HUES48 (cell line): ENCODE results near the gene RALGAPA2.
A peak's percentile ranks its signal among the peaks of the same experiment; 100 is the strongest.

ENCODE experiments used
- H3K27ac ChIP-seq: one replicate; pipeline ENCODE4 v1.7.0; 2013; ENCODE audit warnings: low read depth, low read length, inconsistent platforms
- H3K27me3 ChIP-seq: 2 replicates; pipeline ENCODE4 v1.6.1; 2013; ENCODE audit warnings: mild to moderate bottlenecking, low read length; ENCODE audit not compliant: control insufficient read depth, insufficient read depth
- H3K36me3 ChIP-seq: 2 replicates; pipeline ENCODE4 v1.6.1; 2013; ENCODE audit warnings: low read length; ENCODE audit not compliant: control insufficient read depth, insufficient read depth
- H3K4me1 ChIP-seq: 2 replicates; pipeline ENCODE4 v1.6.1; 2013; ENCODE audit warnings: mild to moderate bottlenecking, low read length; ENCODE audit not compliant: control insufficient read depth, insufficient read depth
- H3K4me3 ChIP-seq: 2 replicates; pipeline ENCODE4 v1.5.1; 2013; ENCODE audit warnings: mild to moderate bottlenecking, low read depth, low read length
- H3K9ac ChIP-seq: 2 replicates; pipeline ENCODE4 v1.6.1; 2013; ENCODE audit warnings: mild to moderate bottlenecking, low read depth, low read length, moderate library complexity
- H3K9me3 ChIP-seq: 2 replicates; pipeline ENCODE4 v1.6.1; 2013; ENCODE audit warnings: low read length; ENCODE audit not compliant: control insufficient read depth, insufficient read depth

The RALGAPA2 gene

DNA sequence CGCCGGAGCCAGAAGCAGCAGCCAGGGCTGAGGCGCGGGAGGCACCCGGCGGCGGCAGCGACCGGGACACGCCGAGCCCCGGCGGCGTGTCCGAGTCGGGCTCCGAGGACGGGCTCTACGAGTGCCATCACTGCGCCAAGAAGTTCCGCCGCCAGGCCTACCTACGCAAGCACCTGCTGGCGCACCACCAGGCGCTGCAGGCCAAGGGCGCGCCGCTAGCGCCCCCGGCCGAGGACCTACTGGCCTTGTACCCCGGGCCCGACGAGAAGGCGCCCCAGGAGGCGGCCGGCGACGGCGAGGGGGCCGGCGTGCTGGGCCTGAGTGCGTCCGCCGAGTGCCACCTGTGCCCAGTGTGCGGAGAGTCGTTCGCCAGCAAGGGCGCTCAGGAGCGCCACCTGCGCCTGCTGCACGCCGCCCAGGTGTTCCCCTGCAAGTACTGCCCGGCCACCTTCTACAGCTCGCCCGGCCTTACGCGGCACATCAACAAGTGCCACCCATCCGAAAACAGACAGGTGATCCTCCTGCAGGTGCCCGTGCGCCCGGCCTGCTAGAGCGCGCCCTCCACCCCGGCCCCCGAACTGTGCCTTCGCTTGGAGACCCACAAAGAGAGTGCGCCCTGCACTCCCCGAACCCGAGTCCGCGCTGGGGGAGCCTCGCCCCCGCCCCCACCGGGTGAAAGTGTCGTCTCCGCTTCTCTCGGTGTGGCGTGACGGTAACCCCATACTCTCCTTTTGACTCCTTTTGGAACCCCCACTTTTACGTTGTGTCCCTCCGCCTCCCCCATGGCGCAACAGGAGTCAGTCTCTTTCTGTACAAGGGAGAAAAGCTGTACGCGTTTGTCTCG is 343.0 kb downstream of the RALGAPA2 start:
- Histone ChIP-seq H3K9me3 (no peaks in the 10 kb centered on the region), H3K36me3 (no peaks in the 10 kb centered on the region), H3K4me1 (peaks cover 49% of the 10 kb centered on the region), H3K4me3 (peak overlapping the region; percentile 61), H3K27me3 (peaks cover 93% of the 10 kb centered on the region), H3K9ac (no peak overlapping the region), H3K27ac (no peak overlapping the region)

DNA sequence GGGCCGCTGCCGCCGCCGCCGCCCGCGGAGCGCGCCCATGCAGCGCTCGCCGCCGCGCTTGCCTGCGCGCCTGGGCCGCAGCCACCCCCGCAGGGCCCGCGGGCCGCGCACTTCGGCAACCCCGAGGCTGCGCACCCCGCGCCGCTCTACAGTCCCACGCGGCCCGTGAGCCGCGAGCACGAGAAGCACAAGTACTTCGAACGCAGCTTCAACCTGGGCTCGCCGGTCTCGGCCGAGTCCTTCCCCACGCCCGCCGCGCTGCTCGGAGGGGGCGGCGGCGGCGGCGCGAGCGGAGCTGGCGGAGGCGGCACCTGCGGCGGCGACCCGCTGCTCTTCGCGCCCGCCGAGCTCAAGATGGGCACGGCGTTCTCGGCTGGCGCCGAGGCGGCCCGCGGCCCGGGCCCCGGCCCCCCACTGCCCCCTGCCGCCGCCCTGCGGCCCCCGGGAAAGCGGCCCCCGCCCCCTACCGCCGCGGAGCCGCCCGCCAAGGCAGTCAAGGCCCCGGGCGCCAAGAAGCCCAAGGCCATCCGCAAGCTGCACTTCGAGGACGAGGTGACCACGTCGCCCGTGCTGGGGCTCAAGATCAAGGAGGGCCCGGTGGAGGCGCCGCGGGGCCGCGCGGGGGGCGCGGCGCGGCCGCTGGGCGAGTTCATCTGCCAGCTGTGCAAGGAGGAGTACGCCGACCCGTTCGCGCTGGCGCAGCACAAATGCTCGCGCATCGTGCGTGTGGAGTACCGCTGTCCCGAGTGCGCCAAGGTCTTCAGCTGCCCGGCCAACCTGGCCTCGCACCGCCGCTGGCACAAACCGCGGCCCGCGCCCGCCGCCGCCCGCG is 343.8 kb downstream of the RALGAPA2 start:
- Histone ChIP-seq H3K9me3 (no peaks in the 10 kb centered on the region), H3K9ac (no peak overlapping the region), H3K36me3 (no peaks in the 10 kb centered on the region), H3K27me3 (peaks cover 93% of the 10 kb centered on the region), H3K27ac (no peak overlapping the region), H3K4me3 (peak overlapping the region; percentile 61; the same call in 1 of the 2 replicates), H3K4me1 (peaks cover 49% of the 10 kb centered on the region)

DNA sequence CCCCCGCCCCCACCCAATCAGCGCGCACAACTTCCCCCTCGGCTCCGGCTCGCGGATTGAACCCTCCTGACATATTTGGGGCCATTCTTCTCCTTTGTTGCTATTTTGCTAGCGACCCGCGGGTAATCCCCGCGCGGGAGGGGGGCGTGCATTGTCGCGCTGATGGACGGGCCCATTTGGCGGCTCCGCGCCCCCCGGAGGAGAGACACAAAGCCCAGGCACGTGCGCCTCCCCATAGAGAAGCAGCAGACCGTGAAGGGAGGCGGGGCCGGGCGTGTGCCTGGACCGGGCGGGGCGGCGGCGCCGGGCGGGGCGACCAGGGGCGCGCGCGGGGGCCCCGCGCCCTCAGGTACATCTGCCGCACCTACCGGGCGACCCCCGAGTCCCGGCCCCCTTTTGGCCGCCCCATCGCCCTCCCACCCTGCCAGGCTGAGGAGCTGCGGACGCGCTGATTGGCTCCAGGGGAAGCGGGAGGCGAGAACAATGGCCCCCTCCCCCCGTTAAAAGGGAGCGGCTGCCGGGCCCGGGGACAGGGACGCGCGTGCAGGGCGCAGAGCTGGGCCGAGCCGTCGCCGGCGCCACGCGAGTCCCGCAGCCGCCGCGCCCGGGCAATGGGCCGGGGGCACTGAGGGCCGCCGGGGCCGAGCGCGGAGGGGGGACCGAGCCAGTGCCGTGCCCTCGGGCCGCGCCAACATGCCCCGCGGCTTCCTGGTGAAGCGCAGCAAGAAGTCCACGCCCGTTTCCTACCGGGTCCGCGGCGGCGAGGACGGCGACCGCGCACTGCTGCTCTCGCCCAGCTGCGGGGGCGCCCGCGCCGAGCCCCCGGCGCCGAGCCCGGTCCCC is 344.6 kb downstream of the RALGAPA2 start, which contains the start of gene INSM1:
TSS of gene INSM1 (plus strand) at position 530 of the 843 bp plus-strand sequence. CDS start at position 694, 164 bp downstream.
- Histone ChIP-seq H3K9ac (no peak within 1 kb of the TSS; the same call in 1 of the 2 replicates), H3K27me3 (peaks cover 93% of the 10 kb centered on the region), H3K4me1 (peaks cover 44% of the 10 kb centered on the region), H3K9me3 (no peaks in the 10 kb centered on the region), H3K36me3 (no peaks in the 10 kb centered on the region), H3K4me3 (peak within 1 kb of the TSS; percentile 61; the same call in 1 of the 2 replicates), H3K27ac (no peak within 1 kb of the TSS)

DNA sequence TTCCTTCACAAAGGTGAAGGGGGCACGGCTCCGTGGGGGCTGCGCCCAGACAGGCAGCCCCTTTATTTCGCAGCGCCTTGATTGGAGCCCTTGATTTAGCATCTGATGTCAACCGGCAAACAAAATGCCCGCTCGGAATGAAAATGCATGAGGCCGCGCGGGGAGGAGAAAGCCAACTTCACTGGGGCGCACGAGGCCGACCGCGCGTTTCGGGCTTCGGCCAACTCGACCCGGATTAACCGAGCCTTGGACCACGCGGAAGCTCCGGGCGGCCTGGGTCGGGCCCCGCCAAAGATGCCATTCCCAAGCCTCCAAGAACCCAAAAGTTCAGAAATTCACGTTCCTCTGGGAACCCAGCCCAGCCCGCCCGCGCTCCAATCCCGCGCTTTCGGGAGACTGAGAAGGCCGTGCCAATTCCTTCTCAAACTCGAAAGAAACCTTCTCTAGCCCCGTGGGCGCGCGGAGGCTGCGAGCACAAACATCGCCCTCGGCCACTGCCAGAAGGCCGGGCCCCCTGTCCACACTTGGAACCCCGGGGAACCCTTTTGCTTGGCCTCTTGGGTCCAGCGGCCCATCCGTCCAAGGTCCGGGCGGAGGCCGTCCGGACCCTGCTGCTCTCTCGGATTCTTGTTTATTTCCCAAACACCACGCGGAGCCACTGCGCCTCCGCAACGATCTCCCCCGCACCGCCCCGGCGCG is 345.4 kb downstream of the RALGAPA2 start:
- Histone ChIP-seq H3K36me3 (no peaks in the 10 kb centered on the region), H3K4me3 (peak overlapping the region; percentile 36; the same call in 1 of the 2 replicates), H3K4me1 (peaks cover 42% of the 10 kb centered on the region), H3K27me3 (peaks cover 93% of the 10 kb centered on the region), H3K9ac (no peak overlapping the region; the same call in 1 of the 2 replicates), H3K27ac (no peak overlapping the region), H3K9me3 (no peaks in the 10 kb centered on the region)

DNA sequence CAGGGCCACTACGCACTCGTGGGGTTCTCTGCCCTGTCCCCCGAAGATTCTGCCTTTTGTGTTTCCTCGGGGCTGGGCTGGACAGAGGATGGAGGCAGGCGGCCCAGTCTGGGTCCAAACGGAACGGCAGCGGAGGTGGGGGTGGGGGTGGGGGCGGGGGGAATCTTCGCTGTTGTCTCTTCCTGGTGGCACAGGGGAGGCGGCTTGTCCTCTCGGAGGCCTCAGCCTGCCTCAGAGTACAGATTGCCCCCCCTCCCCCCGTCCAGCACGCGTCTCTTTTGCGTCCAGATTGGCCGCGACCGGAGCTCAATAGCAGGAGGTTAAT is 345.9 kb downstream of the RALGAPA2 start:
- no peaks in the 10 kb centered on the region for H3K36me3 ChIP-seq
- peaks cover 41% of the 10 kb centered on the region for H3K4me1 ChIP-seq
- no peaks in the 10 kb centered on the region for H3K9me3 ChIP-seq
- no peak overlapping the region; the same call in 1 of the 2 replicates for H3K9ac ChIP-seq
- H3K27me3 ChIP-seq, result peaks cover 94% of the 10 kb centered on the region
- no peak overlapping the region for H3K27ac ChIP-seq
- H3K4me3 ChIP-seq, result peak overlapping the region; percentile 36

DNA sequence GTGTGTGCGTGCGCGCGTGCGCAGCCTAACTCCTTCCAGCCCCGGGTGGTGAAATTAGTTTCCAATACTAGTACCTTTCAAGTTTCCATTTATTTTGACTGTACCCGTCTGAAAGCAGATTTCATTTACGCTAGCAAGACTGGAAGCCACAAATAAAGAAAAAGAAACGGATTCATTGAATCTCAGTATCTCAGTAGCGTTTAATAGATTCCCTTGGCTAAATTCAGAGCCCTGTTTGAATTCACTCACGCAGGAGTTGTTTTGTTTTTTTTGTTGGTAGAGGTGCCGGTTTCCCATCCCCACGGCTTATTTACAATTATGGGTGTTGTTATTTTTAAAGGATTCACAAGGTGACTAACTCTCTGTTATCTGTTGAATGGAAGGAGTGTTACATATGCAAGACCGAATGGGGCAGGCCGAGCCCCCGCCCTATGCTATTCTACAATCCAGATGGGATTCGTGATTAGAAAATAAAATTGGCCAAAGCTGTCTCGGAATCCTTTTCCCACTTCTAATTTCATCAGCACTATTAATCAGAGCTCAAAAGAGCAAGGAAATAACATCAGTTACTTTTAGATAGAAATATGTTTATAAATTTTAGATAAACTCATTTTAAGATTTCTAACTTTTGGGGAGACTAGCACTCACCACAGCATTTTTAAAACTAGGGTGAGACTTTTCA is 346.8 kb downstream of the RALGAPA2 start:
- no peak overlapping the region for H3K9ac ChIP-seq
- H3K4me1 ChIP-seq, result peaks cover 36% of the 10 kb centered on the region
- H3K4me3 ChIP-seq, result peak overlapping the region; percentile 46; the same call in 1 of the 2 replicates
- peaks cover 94% of the 10 kb centered on the region for H3K27me3 ChIP-seq
- no peaks in the 10 kb centered on the region for H3K9me3 ChIP-seq
- H3K27ac ChIP-seq, result no peak overlapping the region
- no peaks in the 10 kb centered on the region for H3K36me3 ChIP-seq

DNA sequence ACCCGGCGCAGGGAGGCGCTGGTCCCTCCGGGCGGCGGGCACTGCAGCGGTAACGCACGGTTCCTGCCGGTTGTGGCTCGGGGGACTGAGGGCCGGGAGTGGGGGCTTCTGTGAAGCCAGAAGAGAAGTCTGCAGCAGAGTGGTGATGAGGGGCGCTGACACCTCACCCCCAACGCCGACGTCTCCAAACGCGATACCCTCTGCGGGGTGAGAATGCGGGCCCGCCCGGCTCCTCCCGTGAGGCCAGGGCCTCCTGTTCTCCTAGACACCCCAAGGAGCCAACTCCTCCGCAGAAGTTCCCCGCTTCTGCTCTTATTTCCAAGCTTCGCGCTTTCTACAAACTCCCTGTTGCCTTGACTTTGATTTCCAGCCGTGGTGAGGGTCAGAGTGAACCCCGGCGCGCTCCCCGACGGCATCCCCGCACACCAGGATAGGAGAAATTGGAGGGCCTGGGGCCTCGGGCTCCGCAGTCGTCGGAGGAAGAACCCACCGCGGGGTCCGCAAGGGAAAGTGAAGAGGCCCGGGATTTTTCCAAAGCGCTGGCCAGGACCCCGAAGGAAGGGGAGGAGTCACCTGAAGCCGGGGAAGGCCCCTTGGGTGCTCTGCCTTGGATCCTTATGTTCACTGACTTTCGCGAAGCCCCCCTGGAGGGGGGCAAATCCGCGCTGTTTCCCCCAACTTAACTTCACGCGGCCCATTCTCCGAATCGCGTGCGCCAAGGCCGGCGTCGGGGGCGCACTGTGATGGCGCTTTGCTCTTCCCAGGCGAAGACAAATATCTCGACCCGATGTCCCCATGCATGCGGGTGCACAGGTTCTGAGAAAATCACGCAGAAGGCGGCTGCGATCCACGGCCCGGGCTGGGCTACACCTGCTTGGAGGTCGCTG is 347.6 kb downstream of the RALGAPA2 start:
- H3K4me1 ChIP-seq, result peaks cover 31% of the 10 kb centered on the region
- H3K9me3 ChIP-seq, result no peaks in the 10 kb centered on the region
- peak overlapping the region; percentile 46 for H3K4me3 ChIP-seq
- no peaks in the 10 kb centered on the region for H3K36me3 ChIP-seq
- H3K27ac ChIP-seq, result no peak overlapping the region
- H3K9ac ChIP-seq, result no peak overlapping the region
- peaks cover 94% of the 10 kb centered on the region for H3K27me3 ChIP-seq

DNA sequence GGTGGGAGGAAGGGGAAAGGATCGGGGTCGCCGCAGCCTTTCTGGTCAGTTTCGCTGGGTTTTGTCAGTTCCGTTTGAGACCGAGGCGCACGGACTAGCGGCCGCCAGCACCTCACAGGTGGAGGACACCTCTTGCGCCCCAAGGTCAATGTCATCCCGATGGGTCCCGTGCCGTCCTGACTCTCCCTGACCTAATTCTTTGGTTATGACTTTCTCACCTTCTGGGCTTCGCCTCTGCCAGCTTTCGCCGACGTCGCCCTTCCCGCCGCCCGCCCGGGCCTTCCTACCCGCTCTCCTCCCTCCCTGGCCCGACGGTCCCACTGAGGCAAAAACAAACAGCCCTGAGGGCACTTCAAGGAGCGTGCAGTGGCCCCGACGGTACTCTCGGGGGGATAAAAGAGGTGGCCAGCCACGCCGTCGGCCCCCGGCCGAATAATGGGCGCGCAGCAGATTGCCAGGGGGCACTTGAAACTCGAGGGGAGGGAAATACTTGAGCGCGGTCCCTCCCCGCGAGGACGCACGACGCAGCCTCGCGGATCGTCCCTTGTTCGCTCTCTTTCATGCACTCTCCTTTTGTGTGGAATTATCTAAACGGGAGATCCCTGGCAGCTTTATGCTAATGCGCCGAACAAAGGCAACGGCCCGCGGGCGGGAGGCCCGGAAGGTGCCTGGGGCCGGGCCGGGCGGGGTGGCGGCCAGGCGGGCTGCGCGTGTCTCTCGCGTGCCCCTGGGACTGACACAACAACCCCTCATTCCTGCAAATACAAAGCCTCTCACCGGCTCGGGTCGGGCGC is 348.4 kb downstream of the RALGAPA2 start:
- no peaks in the 10 kb centered on the region for H3K36me3 ChIP-seq
- no peaks in the 10 kb centered on the region for H3K9me3 ChIP-seq
- H3K9ac ChIP-seq, result no peak overlapping the region
- H3K4me1 ChIP-seq, result peaks cover 31% of the 10 kb centered on the region
- peak overlapping the region; percentile 46 for H3K4me3 ChIP-seq
- H3K27ac ChIP-seq, result no peak overlapping the region
- H3K27me3 ChIP-seq, result peaks cover 90% of the 10 kb centered on the region

DNA sequence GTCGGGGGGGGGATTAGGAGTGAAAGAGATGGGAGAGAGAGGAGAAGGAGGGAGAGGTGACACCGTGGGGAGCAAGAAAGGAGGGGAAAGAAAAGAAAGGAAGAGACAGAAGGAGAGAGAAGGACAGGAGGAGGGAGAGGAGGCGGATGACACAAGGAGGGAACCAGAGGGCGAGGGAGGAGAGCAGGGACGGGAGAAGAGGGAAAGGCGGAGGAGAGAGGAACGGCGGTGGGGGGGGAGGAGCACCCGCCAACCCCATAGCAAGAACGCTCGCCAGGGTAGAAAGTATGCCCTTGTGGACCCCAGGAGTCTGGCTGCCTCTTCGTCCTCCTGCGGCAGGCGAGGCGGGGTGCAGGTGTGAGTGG is 349.0 kb downstream of the RALGAPA2 start:
- H3K9me3 ChIP-seq, result no peaks in the 10 kb centered on the region
- peaks cover 31% of the 10 kb centered on the region for H3K4me1 ChIP-seq
- H3K9ac ChIP-seq, result no peak overlapping the region
- peak overlapping the region; percentile 46 for H3K4me3 ChIP-seq
- no peak overlapping the region for H3K27ac ChIP-seq
- no peaks in the 10 kb centered on the region for H3K36me3 ChIP-seq
- peaks cover 85% of the 10 kb centered on the region for H3K27me3 ChIP-seq
